Measurements from ENCODE around the gene TMC7.
"Not testable (repeated sequence)": the region's sequence is repeated elsewhere in the genome, so short reads cannot be mapped to it uniquely, and the experiment has no call there.

TMC7 gene

DNA sequence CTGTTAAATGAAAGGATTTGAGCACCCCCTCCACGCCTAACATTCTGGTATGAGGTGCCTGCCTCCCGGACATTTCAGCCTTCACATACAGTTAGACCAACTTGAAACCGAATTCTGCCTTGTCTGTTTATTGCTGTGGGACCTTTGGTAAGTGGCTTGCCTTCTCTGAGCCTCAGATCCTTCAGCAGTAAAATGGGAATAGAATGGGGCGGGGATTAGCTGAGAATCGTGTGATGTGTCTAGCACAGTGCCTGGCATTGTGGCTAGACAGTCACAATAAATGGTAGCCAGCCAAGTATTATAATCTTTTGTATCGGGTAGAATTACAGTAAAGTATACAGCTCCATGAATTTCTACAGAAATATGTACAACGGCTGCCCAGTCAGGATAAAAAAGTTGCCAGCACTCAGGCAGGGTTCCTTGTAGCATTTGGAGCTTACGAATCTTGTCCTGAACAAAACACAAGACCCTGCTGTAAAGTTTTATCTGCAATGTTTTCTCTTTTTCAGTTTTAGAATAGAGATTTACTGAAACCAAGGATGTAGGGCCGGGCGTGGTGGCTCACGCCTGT lies 786 bp downstream of the TMC7 start:
- no peak for DNase-seq

DNA sequence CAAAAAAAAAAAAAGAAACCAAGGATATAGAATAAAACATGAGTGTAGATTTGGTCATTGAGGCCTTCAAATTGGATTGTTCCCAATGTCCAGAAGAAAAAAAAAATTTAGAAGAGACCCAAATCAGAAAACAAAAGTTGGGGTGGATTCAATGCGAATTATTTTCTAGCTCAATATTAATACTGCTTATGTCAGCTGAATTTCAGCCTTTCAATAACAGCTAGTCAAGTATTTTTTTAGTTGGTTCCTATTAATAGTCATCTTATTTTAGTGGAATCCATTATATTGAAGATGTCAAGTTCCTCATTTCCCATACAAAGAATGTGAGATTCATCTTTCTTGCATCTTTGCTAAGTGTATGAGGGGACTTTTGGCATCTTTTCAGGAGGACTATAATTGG lies 1.5 kb downstream of the TMC7 start:
- not testable (repeated sequence) for DNase-seq

DNA sequence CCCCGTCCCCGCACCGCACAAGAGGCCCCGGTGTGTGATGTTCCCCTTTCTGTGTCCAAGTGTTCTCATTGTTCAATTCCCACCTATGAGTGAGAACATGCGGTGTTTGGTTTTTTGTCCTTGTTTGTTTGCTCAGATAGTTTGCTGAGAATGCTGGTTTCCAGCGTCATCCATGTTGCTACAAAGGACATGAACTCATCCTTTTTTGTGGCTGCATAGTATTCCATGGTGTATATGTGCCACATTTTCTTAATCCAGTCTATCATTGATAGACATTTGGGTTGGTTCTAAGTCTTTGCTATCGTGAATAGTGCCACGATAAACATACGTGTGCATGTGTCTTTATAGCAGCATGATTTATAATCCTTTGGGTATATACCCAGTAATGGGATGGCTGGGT lies 8.0 kb downstream of the TMC7 start:
- DNase-seq, result not testable (repeated sequence)

DNA sequence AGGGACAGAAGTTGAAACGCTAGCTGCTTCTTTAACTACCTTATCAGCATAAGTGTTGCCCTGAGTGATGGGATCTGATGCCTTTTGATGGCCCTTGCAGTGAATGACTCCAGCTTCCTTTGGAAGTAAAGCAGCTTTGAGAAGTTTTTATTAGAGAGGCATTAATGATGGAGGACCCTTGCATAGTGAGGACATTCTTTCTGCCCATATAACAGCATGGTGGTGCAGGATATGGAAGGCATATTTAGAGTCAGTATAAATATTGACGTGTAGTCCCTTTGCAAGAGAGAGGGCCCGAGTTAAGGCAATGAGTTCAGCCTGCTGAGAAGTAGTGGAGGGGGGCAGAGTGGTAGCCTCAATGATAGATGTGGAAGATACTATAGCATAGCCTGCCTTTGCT lies 9.8 kb downstream of the TMC7 start:
- not testable (repeated sequence) for DNase-seq

DNA sequence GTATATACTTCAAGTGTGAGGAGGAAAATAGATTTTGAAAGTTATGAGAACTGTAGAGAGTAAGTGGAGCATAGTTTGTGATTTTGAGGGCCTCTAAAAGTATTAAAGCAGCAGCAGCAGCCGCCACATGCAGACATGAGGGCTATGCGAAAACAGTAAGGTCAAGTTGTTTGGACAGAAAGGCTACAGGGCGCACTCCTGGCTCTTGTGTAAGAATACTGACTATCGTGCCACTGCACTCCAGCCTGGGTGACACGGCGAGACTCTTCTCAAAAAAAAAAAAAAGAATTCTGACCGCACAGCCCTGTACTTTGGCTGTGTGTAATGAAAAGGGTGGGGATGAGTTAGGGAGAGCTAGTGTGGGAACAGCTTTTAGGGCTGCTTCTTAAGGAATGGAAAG lies 10.4 kb downstream of the TMC7 start:
- DNase-seq, result not testable (repeated sequence)

DNA sequence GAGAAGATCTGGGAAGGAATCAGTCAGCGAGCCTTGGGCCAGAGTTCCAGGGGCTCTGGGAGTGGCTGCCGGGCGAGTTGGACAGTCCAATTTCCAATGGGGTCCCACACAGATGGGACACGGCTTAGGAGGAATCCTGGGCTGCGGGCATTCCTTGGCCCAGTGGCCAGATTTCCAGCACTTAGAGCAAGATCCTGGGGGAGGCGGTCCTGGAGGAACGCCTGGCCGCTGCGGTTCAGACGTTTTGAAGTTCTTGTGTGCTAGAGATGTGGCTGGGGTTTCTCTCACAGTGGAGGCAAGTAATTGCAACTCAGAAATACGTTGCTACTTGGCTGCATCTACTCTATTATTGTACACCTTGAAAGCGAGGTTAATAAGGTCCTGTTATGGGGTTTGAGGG lies 11.7 kb downstream of the TMC7 start:
- not testable (repeated sequence) for DNase-seq

DNA sequence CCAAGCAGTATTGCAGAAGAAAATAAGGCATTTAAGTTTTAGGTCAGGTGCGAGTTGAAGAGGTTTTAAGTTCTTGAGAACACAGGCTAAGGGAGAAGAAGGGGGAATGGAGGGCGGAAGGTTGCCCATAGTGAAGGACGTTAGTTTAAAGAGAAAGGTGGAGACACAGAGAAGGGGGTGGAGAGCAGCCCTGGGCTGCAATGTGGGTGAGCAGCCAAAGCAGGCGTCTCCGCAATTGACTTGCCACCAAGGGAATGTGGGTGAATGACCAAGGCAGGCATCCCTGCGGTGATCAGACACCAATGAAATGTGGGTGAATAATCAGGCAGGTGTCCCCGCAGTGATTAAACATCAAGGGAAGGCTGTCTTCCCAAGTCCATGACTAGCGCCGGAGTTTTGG lies 12.8 kb downstream of the TMC7 start:
- DNase-seq, result not testable (repeated sequence)

DNA sequence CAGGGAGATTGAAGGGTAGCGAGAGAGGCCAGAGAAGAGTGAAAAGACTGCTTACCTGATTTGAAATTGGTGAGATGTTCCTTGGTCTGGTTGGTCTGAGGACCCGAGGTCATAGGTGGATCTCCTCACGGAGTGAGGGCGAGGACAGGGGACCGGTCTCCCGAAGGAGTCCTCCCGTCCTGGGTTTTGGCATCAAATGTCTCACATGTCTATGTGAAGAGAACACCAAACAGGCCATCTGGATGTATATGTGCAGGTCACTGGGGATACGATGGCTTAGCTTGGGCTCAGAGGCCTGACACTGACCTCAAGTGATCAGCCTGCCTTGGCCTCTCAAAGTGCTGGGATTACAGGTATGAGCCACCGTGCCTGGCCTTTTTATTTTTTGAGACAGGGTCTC lies 13.3 kb downstream of the TMC7 start:
- DNase-seq, result not testable (repeated sequence)

DNA sequence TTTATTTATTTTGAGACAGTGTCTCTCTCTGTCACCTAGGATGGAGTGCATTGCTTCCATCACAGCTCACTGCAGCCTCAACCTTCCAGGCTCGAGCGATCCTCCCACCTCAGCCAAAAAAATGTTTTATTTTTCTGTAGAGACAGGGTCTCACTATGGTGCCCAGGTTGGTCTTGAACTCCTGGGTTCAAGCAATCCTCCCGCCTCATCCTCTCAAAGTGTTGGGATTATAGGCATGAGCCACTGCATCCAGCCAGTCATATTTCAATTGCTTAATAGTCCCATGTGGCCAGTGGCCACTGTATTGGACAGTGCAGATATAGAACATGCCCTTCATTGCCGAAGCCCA lies 15.3 kb downstream of the TMC7 start:
- no peak for DNase-seq

DNA sequence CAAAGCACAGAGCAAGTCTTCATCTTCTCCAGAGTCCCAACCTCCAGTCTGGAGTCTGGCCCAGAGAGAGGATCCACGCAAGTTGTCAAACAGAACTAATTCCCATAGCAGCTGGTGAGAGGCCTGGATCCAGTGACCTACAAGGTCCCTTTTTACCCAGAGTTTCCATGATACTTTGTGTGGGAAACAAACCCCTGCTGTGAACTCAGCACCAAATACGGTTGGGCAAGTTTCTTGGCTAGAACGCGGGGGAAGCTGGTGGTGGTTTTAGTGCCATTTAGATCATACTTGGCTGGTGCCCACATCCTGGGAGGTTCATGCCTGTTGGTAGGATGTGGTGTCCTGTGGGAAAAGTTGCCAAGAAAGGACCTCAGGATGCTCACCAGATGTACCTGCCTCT lies 18.1 kb downstream of the TMC7 start:
- no peak for DNase-seq

DNA sequence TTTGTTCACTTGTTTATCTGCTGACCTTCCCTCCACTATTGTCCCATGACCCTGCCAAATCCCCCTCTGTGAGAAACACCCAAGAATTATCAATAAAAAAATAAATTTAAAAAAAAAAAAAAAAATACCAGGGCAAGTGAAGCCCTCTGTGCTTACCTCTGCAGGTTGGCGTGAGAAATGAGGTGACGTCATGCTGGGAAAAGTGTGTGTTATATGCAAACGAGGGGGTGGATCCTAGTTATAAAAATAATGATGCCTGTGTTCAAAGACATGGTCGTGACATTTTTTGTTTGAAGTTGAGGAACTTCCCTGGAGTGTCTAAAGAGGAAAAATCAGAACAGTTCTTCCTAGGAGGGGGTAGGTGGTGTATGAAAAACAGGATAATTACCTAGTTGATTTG lies 20.2 kb downstream of the TMC7 start:
- DNase-seq, result no peak

DNA sequence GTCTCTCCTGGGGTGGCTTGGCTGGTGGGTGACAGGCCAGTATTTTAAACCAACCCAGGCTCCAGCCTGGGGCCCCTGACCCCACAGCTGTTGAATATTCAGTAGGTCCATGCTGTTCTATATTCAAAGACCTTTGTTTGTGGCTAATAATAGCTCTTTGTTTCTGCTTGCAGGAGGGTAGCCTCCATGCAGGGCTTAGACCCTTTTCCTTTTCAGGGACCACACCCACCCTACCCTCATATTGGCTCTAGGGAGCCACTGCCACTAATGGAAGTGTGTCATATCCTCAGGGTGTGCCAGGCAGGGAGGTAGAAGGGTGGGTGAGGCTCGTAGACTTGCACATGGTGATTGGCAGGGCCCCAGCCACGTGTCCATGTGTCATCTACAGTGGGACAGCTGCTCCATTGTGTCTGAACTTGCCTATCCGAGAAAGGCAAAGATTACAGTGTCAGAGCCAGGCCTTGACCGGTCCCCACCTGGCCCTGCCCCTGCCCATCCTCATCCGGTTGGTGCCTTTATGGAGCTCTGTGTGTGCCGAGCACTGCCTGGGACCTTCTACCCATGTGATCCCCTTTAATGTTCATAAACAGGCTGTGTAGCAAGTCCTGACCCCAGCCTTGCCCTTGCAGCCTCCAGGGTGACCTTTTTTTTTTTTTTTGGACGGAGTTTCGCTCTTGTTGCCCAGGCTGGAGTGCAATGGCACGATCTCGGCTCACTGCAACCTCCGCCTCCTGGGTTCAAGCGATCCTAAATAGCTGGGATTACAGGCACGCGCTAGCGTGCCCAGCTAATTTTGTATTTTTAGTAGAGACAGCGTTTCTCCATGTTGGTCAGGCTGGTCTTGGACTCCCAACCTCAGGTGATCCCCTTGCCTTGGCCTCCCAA lies 22.1 kb downstream of the TMC7 start:
- DNase-seq, result peak; percentile 26

DNA sequence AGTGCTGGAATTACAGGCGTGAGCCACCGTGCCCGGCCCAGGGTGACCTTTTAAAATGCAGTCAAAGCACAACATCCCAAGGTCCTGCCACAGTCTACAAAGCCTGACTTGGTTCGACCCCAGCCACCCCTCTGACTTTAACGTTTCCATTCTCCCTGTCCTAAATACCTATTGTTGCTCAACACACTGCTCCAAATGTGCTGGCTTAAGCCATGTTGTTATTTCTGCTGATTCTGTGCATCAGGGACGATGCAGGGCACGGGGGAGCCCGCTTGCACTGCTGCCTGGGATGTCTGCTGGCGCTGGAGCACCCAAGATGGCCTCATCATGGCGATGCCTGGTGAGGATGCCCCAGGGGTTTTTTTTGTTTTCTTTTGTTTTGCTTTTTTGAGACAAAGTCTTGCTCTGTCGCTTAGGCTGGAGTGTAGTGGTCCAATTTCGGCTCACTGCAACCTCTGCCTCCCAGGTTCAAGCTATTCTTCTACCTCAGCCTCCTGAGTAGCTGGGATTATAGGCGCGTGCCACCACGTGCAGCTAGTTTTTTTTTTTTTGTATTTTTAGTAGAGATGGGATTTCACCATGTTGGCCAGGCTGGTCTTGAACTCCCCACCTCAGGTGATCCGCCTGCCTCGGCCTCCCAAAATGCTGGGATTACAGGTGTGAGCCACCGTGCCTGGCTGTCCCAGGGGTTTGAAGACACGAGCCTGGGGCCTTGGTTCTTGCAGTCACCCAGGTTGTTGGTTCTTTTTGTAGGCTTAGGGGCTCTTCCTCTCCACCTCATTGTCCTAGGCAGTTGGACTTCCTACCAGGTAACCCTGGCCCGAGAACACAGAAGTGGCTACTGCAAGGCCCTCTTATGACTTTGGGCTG lies 22.9 kb downstream of the TMC7 start:
- no peak for DNase-seq

DNA sequence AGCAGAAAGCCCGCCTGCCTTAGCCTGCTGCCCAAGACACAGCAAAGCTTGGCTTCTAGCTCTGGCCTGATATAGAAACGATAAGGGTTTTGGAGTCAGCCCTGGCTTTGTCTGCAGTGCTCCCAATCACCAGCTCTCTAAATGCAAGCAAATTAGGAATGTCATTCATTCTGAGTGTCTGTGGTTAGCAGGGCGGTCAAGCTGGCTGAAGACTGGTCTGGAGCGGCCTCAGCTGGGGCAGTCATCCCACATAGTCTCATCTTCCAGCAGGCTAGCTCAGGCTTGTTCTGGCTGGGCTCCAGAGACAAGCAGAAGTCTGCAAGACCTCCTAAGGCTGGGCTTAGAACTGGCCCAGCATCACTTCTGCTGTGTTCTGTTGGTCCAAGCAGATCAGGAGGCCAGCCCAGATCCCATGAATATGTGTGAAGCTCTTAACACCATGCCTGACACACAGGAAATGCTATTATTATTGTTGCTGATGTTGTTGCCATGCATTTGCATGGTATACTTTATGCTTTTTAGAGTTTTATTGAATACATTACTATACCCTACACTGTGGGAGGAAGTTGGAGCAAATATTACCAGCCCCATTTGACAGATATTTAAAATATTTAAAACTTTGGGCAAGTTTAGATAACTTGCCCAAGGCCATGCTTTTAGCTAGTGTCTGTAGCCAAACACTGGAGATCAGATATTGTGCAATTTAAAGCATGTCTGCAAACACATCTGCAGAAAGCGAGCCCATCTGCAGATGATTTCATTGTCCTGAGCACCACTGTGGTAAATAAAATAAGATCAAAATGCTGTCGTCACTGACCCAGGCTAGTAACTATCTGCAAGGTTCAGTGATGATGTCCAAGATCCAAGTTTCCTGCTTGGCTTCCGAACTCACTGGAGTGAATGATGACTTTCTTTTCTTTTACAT lies 24.8 kb downstream of the TMC7 start:
- no peak for DNase-seq

DNA sequence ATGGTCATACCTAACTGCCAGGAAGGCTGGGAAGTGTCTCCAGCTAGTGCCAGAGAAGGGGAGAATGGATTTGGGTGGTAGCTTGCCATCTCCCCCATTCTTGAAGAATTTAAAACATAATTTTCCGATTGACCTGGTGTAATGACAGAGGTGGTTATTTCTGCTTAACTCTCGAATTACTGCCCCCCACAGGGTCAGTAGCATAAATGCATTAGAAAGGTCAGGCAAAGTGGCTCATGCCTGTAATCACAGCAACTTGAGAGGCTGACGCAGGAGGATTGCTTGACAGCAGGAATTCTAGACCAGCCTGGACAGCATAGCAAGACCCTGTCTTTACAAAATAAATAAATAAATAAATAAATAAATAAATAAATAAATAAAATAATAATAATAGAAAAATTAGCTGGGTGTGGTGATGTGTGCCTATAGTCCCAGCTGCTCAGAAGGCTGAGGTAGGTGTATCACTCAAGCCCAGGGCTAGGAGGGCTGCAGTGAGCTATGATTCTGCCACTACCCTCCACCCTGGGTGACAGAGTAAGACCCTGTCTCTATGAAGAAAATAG lies 27.5 kb downstream of the TMC7 start:
- DNase-seq, result no peak

DNA sequence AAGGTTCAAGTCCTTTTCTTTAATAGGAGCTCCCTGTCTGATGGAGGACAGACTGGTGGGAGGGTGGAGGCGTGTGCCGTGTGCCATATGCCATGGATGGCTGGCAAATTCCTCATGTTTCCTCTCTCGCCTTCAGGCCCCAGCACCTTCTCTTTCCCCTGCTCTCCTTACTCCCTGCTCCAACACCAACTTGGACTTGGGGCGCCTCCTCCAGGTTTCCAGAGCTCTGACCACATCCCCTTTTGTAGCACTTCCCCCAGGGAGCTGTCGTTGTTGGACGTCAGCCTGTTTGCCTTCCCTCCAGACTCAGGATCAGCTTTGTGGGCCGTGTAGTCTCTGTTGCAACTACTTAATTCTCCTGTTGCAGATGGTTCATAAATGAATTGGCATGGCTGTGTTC lies 30.7 kb downstream of the TMC7 start:
- no peak for DNase-seq

DNA sequence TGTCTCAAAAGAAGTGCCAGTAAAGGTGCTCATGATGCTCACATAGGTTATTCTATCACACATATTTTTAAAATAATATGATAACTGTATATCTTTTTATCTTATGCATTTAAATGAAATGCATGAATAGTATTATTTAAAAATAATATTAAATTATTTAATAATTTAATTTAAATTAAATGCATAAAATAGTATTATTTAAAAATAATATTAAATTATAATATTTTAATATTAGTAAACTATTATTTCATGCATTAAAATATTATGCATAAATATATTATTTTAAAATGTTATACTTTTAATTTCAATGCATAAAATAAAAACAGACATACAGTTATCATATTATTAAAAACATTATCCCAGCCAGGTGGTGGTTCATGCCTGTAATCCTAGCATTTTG lies 33.4 kb downstream of the TMC7 start:
- DNase-seq, result no peak

DNA sequence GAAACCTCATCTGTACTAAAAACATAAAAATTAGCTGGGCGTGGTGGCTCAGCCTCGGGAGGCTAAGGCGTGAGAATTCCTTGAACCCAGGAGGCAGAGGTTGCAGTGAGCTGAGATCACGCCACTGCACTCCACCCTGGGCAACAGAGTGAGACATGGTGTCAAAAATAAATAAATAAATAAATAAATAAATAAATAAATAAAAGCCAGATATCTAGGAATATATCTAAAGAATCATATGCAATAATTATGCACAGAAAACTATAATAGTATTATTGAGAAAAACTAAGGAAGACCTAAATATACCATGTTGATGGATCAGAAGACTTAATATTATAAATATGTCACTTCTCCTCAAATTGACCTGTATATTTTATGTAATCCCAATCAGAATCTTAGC lies 37.0 kb downstream of the TMC7 start:
- DNase-seq, result no peak

DNA sequence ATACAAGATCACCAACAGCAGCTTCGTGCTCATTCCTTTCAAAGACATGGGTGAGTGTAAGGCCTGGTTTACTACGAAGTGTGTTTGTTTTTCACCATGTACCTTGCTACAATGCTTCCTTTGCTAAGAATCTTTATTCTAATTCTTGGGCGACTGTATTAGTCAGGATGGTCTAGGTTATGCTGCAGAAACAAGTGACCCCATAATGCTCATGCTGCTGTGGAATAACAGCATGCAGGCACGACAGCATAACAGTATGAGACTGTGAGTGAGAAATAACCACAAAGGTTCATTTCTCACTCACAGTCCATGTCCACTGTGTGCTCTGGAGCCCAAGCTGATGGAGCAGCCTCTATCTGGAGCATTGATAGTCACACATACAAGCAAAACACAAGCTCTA lies 38.0 kb downstream of the TMC7 start:
- no peak for DNase-seq

DNA sequence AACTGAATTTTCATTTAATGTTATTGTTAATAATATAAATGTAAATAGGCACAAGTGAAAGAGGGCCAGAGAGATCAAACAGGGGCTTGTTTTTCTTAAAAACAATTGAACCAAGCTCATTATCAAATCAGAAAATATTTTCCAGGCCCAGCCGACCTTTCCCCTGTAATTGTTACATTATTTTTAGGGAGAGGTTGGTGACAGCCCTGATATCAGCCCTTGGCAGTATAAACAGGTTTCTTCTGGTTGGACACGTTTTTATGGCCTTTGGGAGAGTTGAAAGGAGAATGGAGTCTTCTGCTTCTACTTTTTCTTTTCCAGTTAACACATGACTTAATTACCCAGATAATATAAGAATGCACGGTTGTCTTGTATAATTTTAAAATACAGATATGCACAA lies 43.7 kb downstream of the TMC7 start:
- no peak for DNase-seq

DNA sequence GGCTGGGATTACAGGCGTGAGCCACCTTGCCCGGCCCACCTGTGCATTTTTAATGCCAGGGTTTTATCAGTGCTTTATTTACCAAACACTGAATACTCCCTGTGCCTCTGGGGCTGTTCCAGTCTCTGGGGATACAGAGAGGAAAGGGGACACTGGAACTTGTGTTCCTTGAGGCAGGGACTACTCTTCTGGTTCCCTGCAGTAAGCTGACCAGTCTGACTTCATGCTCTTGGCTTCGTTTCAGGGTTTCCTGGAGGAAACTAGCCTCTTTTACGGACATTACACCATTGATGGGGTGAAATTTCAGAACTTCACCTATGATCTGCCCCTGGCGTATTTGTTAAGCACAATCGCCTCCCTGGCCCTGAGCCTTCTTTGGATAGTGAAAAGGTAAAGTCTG lies 46.2 kb downstream of the TMC7 start:
- no peak for DNase-seq

DNA sequence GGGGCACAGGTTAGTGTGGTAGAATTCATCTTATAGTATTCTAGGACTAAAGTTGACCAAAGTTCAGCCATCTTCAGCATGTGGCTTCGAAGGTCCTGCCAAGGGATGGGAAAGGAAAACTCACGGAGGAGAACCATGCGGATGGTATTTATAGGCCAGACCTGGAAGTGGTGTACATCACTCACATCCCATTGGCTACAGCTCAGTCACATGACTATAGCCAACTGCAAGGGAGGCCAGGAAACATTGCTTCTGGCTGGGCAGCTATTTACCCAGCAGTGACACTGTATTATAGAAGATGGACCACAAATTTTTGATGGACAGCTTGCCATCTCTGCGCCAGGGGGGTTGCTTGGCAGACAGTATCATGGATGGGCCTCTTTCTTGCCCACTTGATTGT lies 48.0 kb downstream of the TMC7 start:
- no peak for DNase-seq

Measured in retina (tissue), 1 donor.